ENCODE measurements around the gene GDF10.

DNA sequence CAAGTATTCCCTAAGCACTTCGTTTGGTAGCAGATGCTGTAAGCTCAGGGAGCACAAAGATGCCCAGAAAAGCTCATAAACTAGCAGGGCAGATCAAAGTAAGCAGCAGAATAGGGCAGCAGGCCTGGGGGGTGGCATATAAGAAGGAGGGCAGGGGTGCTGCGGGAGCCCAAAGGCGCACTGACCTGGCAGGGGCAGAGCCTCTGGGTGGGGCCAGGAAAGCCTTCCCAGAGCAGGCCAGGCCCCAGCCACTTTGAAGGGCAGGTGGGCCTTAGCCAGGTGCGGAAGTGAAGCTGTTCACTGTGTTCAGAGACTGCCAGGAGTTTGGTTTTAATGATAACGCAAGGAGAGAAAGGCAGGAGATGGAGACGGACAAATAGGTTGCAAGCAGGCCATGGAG lies 3.9 kb downstream of the GDF10 start:
- TF ChIP-seq CTCF (IDR thresholded peaks at IDR 0.05), result no peak
- no peak for TF ChIP-seq POLR2A (IDR thresholded peaks at IDR 0.05)

Measured in transverse colon (tissue), 3 donors.